SKM-1 (cell line): ENCODE measurements around the gene TIFAB.
A peak's percentile ranks its signal among the peaks of the same experiment; 100 is the strongest.

ENCODE experiments used
- DNase-seq: peaks from one replicate; lab custom pipeline; 2025; ENCODE audit not compliant: unreplicated experiment; lab: John Stamatoyannopoulos, UW

The TIFAB gene

DNA sequence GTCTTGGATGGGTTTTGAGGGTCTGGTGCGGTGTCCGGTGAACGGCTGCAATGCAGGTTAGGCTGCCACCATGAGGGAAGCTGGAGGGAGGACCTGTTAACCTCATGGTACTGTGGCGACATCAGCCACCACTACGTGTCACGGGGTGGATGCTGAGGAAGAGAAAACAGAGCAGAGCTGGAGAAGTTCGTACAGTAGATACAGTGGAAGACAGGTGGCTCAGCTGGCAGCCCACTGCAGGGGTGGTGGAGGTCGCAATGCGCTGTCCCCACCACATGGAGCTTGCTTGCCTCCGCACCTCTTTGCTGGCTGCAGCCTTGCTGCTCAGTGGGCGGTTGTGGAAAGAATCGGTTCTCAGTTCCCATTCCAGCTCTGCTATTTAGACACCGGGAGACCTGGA lies 7.8 kb downstream of the TIFAB start:
- DNase-seq: no peak

DNA sequence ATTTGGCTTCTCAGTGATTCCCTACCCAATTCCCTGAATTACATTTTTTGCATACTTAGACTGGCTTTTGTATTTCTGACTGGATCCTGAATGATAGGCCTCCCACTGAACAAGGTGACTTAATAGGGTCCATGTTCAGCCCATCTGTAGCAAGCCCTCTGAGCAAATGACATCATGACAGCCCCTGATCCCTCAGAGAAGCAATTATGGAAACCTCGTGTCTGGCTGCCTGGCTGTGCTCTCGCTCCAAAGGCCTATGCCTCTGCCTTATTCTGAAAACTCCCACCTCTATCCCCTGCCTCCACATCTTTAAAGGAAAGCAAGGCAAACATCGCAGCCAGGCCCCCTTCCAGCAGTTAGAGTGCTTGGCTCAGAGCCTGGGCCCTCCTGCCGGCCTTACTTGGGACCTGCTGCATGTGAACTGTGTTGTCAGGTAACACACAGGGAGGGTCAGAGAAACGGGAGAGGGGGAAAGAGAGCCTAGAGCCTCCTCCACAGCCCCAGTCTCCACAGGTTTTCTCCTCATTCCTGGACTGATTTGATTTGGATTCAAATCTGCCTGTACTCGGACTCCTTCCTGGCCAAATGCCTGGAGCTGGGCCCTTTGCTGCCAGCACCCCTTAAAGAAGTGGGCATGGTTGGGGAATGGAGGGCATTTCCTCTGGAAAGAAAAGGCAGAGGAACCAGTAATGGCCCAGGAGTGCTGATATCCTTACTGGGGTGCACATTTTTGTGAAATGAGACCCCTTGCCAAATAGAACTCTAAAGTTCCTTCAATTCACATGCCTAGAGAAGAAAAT lies 8.8 kb downstream of the TIFAB start:
- DNase-seq: no peak

DNA sequence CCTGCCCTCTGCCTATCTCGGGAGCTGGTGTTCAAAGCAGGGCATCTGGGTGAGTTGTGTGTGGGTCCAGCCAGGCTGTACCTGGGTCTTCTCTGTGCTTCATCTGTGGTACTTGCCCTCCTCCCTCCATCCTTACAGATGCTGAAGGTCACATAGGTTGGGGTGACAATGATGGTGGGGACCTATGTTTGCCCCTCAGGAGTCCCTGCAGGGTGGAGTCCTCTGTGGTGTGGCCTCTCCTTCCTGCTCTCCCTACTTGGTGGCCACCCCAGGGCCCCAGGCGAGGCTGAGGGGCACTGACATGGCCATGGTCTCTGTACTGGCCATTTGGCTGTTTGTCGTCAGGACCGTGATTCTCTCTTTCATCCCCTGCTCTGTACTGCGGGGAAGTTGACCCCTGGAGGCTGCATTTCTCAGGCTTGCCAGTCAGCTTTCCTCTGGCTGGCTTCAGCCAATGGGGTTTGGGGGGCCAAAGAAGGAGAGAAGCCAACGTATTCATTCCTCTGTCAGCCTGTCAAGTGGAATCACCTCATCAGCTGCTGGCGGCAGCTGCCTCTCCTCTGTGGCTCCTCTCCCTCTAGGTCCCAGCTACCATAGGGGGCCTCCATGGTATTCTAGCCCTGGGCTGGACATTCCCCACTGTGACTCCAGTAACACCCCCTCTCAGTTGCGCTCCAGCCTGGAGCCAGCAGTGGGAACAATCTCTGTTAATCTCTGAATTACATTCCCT lies 9.6 kb downstream of the TIFAB start:
- DNase-seq: no peak

DNA sequence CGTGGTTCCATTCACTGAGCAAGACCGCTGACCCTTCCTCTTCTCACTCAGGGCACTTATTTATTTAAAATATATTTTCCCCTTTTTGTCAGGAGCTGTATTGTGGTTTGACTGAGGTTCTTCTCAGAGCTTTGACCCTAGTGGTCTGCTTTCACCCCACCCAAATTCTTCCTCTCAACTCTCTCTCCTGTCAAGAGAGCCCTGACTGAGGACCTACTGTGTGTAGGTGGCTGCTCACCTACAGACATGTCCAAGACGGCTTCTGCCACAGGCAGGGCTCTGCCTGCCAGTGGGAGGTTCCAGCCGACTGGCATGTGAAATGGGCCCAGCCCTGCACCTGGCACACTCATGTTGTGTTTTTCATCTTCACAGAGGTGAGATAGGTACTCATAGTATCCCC lies 10.2 kb downstream of the TIFAB start:
- DNase-seq: no peak

DNA sequence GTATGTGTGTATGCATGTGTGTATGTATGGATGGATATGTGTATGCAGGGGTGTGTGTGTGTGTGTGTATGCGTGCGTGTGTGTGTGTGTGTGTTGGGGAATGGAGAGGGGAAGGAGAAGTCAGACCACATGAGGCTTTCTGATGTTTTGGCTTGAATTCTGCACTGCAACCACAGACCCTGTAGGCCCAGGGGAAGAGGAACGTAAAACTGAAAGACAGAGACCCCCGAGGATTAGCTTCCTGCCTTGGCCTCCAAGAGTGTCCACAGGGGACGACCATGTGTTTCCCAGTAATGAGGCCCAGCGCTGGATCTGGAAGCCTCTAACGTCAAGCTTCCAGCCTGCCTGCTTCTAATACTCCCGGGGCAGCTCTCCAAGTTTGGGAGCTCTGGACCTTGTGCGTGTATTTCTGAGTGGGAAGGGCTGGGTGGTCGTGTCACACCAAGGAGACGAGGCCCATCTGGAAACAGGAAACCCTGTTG lies 10.8 kb downstream of the TIFAB start:
- DNase-seq: no peak

DNA sequence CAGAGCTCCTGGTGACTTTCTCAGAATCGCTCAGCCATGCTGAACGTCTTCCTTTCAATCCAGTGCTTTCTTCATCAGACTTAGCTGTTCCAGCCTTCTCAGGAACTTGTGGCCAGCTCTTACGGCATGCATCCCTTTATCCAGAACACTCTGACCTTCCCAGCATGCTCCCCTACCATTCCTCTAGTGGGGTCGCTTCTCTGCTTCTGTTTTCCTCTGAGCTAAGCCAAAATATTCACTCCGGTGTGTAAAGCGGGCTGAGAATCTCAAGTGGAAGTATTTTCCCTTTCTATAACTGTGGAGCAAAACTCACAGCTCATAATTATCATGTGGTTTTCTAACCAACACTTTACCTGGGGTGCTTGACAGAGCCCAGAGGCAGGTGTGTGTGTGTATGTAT lies 11.2 kb downstream of the TIFAB start:
- no peak for DNase-seq

DNA sequence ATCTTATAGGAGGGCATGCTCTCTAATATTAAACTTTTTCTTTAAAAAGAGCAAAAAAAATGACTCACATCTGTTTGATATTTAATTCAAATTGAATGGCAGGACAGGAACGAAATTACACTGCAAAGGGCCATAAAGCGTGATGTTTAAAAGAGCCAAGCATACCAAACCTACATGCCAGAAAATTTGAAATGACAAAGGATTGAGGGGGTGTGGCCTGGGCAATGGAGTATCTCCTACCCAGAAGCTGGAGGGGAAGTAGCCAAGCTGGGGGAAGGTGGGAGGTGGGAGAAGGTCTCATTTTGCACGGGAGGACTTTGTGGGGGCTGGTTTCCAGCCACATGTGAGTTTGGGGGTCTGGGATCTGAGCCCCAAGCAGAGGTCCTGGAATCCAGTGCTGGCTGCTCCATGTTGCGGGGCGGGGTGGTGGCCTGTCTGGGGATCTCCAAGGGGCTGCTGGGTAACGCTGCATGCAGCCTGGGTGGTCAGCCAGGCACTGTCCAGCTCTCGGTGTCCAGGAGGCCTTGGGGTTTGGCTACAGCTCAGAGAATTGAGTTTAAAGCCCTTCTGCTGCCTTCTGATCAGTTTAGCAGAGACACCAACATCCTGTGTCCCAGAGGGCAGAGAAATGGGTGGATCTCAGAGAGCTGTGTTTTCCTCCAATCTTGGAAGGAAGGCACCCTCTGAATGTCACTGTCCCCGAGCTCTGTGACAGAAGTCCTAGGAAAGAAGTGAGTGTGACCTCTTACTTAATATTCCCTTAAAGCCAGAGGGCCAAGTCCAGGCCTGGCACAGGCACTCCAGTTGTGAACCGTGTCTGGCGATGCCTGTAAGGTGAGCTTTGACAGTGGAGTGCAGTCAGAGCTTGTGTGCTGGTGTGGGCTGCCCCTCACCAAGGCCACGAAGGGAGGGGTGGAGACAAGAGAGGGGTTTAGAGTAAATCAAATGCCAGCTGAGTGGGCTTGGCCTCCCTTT lies 12.6 kb downstream of the TIFAB start:
- no peak for DNase-seq

DNA sequence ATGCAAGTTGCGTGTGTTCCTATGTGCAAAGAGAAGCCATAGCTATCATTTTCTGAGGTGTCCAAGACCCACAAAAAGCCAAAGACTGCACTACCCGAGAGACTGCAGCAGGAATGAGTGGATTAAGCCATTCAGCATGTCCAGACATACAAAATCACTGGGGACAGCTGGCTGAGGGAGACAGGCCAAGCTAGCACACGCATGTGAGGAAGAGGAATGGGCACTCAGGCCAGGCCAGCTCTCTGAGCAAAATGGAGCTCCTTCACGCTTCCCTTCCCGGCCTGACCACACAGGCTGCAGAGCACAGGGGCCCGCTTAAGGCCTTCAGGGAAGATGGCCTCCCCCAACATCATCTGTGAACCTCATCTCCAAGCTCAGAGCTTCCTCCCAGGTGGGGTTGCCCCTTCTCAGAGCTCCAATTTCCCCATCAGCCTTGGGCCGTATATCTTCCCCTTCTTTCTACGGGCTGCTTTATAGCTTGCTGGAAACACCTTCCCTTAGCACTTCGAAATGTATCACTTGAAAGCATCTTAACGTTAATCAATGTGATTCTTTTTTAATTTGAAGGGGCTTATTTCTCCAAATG lies 13.4 kb downstream of the TIFAB start:
- DNase-seq: no peak

DNA sequence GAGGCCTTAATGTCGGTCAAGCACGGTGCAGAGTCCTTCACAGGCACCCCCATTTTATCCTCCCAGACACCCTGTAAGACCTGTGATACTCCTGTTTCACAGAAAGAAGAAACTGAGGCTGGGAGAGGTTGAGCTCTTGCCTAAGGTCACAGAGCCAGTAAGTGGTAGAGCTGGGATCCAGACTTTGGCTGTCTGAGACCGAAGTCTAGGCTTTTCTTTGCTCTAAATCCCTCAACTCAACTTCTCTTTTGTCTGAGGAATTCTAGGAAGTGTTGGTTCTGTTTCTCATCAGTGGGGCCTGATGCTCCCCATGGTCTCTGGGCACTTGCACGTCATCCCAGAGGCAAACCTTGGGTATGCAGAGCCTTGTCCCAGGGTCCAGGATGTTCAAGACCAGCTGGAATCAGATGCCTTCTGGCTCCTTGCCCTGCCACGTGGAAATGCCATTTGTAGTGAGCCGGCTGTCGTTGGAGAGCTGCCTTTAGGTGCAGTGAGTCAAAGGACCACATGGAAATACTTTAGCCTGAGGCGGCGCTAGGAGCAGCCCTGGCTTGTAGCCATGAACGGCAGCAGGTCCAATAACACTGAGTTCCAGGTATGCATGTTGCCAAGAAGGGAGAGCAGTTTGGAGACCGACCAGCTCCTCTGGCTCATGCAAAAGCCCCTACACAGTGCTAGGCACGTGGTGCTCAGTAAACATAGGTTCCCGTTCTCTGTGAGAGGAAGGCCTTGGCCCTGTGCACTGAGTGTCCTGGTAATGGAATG lies 14.2 kb downstream of the TIFAB start:
- no peak for DNase-seq

DNA sequence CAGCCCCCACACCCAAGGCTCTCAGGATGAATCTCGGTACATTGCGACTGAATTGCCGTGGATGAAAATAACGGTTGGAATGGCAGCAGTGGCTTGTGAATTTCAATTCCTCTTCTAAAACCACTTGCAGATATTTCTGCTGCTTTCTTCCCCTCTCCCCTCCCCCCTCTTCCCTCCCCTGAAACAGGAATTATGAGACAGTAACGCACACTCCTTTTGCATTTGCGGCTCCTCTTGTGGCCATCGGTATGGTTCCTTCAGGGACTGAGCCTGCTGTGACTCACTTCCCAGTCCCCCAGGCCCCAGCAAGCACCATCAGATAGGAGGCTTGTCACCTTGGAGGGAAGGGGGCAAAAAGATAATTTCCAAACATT lies 14.7 kb downstream of the TIFAB start:
- DNase-seq: peak; percentile 86

DNA sequence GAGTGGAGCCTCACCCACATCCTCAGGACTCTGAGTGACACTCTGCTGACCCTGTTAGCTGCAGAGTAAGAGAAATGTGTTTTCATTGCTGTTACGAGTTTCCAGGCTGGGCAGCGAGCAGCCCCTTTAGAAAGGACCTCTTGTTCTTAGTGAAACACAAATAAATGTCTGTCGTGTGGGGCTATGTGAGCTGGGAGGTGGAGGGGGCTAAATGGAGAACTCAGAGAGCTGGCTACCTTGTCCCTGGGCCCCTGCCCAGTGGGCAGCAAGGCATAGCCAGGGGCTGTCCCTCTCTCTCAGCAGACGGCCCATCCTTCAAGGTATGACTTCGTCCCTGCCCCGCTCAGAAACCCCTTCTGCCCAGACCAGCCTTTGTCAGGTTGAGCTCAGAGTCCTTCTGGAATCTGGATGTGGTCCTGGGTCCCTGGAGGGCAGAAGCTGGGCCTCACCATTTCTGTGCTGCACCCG lies 15.2 kb downstream of the TIFAB start:
- DNase-seq: no peak

DNA sequence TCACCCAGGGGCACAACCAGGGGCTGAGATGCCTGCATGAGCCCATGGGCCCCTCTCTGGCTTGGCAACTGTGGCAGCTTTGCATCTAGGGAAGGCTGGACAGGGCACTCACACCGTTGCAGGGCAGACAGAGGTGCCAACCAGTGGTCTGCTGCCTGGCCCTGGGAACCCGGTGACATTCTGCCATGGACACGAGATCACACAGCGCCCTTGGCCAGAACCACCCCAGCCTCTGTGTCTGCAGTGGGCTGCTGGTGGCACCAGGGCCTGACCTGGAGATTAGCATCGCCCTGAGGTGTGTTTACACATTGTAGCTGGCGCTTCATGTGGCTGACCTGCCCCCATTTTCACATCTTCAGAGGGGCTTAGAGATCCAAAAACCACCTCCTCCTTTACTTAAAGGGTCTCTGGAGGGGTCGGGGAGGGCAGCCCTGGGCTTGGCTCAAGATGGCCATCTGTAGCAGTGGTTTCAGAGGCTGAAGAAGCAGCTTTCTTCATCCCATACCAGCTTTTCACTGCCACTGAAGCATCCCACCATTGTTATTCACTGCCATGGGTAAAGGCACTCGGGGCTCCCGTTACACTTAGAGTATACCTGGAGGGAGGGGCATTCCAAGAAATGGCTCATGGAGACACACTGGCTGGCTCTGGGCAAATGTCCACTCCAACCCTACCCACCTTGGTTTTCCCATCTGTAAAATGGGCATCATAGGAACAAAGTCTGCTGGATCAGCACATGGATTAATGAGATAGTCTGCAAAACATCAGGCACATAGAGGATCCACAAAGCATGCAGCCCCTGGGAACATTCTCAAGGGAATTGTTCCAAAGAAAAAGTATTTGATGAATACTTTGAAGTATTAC lies 16.5 kb downstream of the TIFAB start:
- DNase-seq: no peak

DNA sequence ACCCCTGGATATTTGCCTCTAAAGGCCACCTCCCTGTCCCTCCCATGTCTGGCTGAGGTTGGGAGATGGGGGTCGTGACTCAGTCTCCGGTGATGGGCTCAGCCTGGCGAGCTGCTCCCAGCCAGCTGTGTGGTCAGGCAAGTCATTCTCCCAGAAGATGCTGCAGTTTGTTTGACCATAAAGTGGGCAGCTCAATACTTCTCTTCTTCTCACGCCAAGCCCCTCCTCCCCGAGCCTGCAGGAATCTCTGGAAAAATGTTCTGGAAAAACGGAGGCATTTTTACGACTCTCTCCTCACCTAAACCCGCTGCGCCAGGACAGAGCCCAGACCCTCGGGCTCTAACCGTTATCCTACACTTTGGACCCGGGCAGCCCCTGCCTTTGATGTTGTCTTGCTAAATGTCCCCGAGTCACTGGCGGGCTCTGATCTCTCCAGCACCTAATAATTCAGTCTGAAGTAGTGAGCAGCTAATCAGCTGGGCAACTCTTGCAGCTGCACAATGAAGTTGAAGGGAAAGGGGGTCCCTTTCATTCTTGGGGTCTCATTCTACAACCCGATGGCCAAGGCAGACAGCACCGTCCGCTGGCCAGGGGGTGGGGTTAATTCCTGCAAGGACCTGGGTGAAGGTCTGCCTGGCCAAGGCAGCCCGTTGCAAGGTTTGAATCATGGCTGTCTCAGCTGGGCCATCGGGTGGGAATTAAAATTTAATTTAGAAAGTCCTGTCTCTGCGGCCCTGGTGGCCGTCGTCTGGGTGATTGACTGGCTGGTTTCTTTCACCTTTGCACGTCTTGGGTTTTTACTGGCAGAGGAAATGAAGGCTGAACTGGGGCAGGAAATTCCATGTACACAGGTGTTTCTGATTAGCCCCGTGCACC lies 17.3 kb downstream of the TIFAB start:
- DNase-seq: no peak

DNA sequence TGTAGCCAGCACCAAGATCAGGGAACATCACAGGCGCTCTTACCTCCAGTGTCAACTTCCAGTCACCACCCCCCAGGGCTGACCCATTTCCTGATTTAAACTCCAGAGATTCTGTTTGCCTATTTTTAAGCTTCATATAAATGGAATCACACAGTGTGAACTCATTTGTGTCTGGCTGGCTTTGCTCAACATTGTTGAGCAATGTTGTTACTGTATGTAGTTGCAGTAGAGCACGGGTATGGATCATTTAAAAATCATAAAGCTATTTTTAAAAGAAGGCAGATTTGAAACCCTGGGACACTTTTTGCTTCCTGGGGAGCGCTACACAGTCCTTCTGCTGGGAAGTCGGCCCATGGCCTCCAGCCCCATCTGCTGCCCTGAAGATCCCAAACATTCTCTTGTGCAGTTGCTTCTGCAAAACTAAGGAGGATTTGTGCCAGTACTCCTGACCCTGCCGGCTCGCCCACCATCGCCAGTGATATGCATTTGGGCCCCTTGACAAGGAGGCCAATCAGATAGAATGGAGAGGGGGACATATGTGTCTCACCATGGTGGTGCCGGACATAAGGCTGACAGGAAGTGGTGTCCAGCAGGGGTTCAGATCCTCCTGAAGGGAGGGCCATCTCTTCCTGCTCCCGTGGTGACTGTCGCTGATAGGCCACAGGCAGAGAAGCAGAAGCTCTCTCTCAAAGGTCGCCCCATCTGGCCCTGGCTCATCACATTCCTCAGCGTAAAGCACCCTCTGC lies 18.3 kb downstream of the TIFAB start:
- DNase-seq: peak; percentile 40

DNA sequence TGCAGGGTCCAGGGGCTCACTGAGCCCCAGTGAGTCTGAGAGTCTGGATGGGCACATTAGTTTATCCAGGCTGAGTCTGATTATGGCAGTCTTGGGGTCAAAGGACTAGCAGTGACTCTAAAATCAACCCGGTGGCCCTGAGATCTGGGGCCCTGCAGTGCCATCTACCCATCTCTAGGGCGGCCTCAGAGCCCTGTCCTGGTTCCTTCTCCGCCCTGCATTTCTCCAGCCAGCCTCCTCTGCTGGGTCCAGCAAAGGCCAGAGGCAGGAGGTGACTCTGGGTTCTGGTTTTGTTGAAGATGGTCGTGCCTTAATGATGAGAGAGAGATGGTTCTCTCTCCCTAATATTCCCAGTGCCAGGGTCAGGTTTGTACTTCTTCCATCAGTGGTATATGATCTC lies 20.0 kb downstream of the TIFAB start:
- DNase-seq: no peak

DNA sequence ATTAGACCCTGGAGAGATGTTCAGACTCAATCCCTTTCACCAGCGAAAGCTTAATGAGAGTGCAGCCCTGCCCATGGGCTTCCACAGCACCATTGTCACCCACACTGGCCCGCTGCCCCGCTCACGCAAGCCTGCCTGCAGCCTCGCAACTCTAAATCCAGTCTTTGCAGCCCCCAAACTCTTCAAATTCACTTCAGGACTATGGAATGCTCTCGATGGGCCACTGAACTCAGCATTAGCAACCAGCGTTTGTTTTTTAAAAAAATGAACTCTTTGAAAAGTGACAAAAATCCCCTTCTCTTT lies 22.1 kb downstream of the TIFAB start:
- no peak for DNase-seq

DNA sequence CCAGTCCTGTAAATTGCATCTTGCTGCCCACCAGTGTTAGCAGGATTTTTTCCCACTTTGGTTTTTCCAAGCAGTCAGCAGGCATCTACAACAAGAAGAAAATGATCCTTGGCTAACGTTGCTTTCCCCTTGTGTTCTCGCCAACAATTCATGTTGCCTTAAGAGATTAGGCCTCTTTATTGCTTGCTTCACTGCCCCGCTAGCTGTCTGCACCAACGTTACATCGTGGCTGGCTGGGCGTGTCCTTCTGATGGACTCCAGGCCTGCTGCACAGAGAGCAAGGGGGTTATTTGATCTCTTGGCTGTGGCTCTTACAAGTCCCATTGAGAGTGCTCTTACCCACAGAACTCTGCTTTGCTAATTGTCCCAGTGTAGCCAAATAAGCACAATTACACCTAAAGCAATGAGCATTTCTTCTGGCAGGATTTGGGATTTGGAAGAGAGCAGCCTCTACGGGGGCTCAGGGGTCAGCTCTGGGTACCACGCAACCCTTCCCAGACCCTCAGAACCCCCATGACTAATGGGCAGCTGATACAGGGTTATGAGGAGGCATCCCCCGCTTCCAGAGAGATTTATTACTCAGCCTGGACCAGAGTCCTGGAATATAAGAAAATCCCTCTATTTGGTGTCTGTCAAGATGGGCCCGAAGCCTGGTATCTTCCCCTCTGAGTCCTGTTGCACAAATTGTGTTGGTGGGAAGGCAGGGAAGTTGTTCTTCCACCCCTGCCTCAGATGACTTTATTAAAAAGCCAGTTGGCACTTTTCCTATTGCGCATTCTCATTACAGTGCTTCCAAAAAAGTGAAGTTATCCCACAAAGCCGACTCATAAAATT lies 22.6 kb downstream of the TIFAB start:
- no peak for DNase-seq
